Astrocyte (in vitro differentiated cells and primary cell): ENCODE results near the gene MAP3K14.
A peak's percentile ranks its signal among the peaks of the same experiment; 100 is the strongest.

Experiments
- CTCF ChIP-seq: IDR thresholded peaks from 2 replicates; pipeline ENCODE4 v1.5.1; 2011; ENCODE audit warnings: low read depth, mild to moderate bottlenecking, inconsistent platforms, low read length, moderate library complexity; ENCODE audit not compliant: insufficient read depth
- EZH2 ChIP-seq: IDR thresholded peaks from 2 replicates; pipeline ENCODE4 v1.6.1; 2012; ENCODE audit warnings: mild to moderate bottlenecking, low read length, inconsistent platforms; ENCODE audit not compliant: insufficient read depth

GRCh38 chr17:45221081-45222013, 95.5 kb downstream of the MAP3K14 start, which contains the start of gene FMNL1:
- peak; percentile 62 for TF ChIP-seq EZH2
- TF ChIP-seq CTCF = no peak
